K562 (cell line): ENCODE results near the gene EMP2. TPM values are rescaled to one million over a fixed set of nuclear protein-coding genes. Genes with fewer than 3 reads are reported as not detected.

Experiments used
- ARID1B ChIP-seq: fragments of 450-650 bp; IDR thresholded peaks from 2 replicates; pipeline ENCODE4 v1.6.1; 2016; ENCODE audit warnings: antibody characterized with exemption, mild to moderate bottlenecking, inconsistent platforms
- CC2D1A ChIP-seq: fragments of 450-650 bp; IDR thresholded peaks from 2 replicates; pipeline ENCODE4 v1.6.1; 2017; ENCODE audit warnings: mild to moderate bottlenecking
- CHAMP1 ChIP-seq: fragments of 450-650 bp; IDR thresholded peaks from 2 replicates; pipeline ENCODE4 v1.6.1; 2016; ENCODE audit warnings: mild to moderate bottlenecking
- CREM ChIP-seq: IDR thresholded peaks from 2 replicates; pipeline ENCODE4 v1.6.1; 2014; ENCODE audit warnings: antibody characterized with exemption, low read depth
- ELF4 ChIP-seq: fragments of 450-650 bp; formaldehyde crosslinking; IDR thresholded peaks from 2 replicates; pipeline ENCODE4 v1.4.0; 2022; ENCODE audit warnings: missing genetic modification characterization
- ETV5 ChIP-seq: sonication (generic); formaldehyde crosslinking; IDR thresholded peaks from 2 replicates; pipeline ENCODE4 v1.4.0; 2020; ENCODE audit warnings: low read depth, mild to moderate bottlenecking, missing genetic modification reagents
- IRF2 ChIP-seq: sonication (generic); formaldehyde crosslinking; IDR thresholded peaks from 2 replicates; pipeline ENCODE4 v1.8.1; 2022; ENCODE audit warnings: mild to moderate bottlenecking, missing genetic modification reagents
- NFE2 ChIP-seq: IDR thresholded peaks from 2 replicates; pipeline ENCODE4 v1.6.1; 2014; ENCODE audit warnings: antibody characterized with exemption, low read depth
- PRDM10 ChIP-seq: fragments of 450-650 bp; IDR thresholded peaks from 2 replicates; pipeline ENCODE4 v1.6.1; 2018; ENCODE audit not compliant: partially characterized antibody
- SREBF1 ChIP-seq: fragments of 150-350 bp; IDR thresholded peaks from 2 replicates; pipeline ENCODE4 v1.6.1; 2014; ENCODE audit warnings: antibody characterized with exemption, low read depth, low read length, borderline replicate concordance
- TRIM28 ChIP-seq: fragments of 450-650 bp; IDR thresholded peaks from 2 replicates; pipeline ENCODE4 v1.6.1; 2017
- ZNF133 ChIP-seq: fragments of 250-450 bp; sonication (Bioruptor Pico); IDR thresholded peaks from 2 replicates; pipeline ENCODE4 v1.4.0; 2020; ENCODE audit warnings: mild to moderate bottlenecking
- ZNF639 ChIP-seq, 2 experiments: fragments of 200-800 bp in 1 of 2; sonication (Bioruptor generic) in 1 of 2; sonication (generic) in 1 of 2; formaldehyde crosslinking in 1 of 2; IDR thresholded peaks in 1 of 2; conservative IDR thresholded peaks in 1 of 2; 2 replicates each; pipeline versions ENCODE4 v1.5.0 to v1.6.1; 2016 to 2020; ENCODE audit warnings: missing compliant biosample characterization in 1 of 2, missing genetic modification characterization in 1 of 2, missing genetic modification reagents in 1 of 2
- polyA plus RNA-seq, 8 experiments: library from polyadenylated mRNA; depleted of rRNA in 4 of 8; stranded (reverse) in 5 of 8; unstranded in 3 of 8; fragments of >200 nt; fragmentation: Nextera tagmentation in 2 of 8; fragmentation: Illumina TruSeq in 1 of 8; extraction: Ambion mirVana in 2 of 8; extraction: Trizol in 1 of 8; gene quantifications; 2 replicates each; pipeline versions ENCODE4 v1.2.1 to v1.2.3, GENCODE V29; 2011 to 2014; ENCODE audit warnings: inconsistent platforms in 1 of 8, missing spikeins in 1 of 8
- total RNA-seq, 7 experiments: library from RNA; depleted of rRNA in 6 of 7; stranded (reverse); fragments of >200 nt in 6 of 7; fragmentation: Illumina TruSeq in 2 of 7; extraction: Trizol in 2 of 7; gene quantifications; 2 replicates each; pipeline versions ENCODE4 v1.2.1 to v1.2.3, GENCODE V29; 2011 to 2021; ENCODE audit warnings: low replicate concordance in 1 of 7
- TF ChIP-seq, protein P1 (sequence below): sonication (generic); formaldehyde crosslinking; IDR thresholded peaks from 2 replicates; pipeline ENCODE4 v1.4.0; 2020; ENCODE audit warnings: mild to moderate bottlenecking, missing genetic modification reagents
- TF ChIP-seq, protein P2 (sequence below): fragments of 450-650 bp; formaldehyde crosslinking; conservative IDR thresholded peaks from 2 replicates; pipeline ENCODE4 v1.4.0; 2022; ENCODE audit warnings: mild to moderate bottlenecking, missing genetic modification characterization

The EMP2 gene
- total and polyA plus RNA-seq, 9 of the 15 experiments (the other 6 are each of a cell fraction or from before 2014, with no cell fraction given): 0.73 to 6.2 (median 3.1) TPM

GRCh38 chr16:10497132-10498101 lies 83.0 kb downstream of the EMP2 start (continued):
- TF ChIP-seq CHAMP1 (peak; percentile 98), IRF2 (CRISPR knock-in tag) (no peak), CREM (peak; percentile 82), ARID1B (peak; percentile 98), TRIM28 (0 out of 2 replicates have a peak, but pooled peaks have one; percentile 23), ZNF639 (CRISPR knock-in tag; conservative IDR thresholded peaks at IDR 0.05 in 1 of 2, IDR thresholded peaks at IDR 0.05 in 1 of 2) (peak in 1 of 2 experiments; percentile 49; a peak in 1 of 4 replicates), PRDM10 (no peak), NFE2 (peak; percentile 87), SREBF1 (no peak), ELF4 (peak; percentile 72; the same call in 1 of the 2 replicates), CC2D1A (peak; percentile 98; the same call in 1 of the 2 replicates), ZNF133 (CRISPR knock-in tag) (no peak), ETV5 (CRISPR knock-in tag) (peak; percentile 37; the same call in 1 of the 2 replicates)
- TF ChIP-seq, protein P1, sequence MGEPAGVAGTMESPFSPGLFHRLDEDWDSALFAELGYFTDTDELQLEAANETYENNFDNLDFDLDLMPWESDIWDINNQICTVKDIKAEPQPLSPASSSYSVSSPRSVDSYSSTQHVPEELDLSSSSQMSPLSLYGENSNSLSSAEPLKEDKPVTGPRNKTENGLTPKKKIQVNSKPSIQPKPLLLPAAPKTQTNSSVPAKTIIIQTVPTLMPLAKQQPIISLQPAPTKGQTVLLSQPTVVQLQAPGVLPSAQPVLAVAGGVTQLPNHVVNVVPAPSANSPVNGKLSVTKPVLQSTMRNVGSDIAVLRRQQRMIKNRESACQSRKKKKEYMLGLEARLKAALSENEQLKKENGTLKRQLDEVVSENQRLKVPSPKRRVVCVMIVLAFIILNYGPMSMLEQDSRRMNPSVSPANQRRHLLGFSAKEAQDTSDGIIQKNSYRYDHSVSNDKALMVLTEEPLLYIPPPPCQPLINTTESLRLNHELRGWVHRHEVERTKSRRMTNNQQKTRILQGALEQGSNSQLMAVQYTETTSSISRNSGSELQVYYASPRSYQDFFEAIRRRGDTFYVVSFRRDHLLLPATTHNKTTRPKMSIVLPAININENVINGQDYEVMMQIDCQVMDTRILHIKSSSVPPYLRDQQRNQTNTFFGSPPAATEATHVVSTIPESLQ (CRISPR knock-in tag): no peak
- TF ChIP-seq, protein P2, sequence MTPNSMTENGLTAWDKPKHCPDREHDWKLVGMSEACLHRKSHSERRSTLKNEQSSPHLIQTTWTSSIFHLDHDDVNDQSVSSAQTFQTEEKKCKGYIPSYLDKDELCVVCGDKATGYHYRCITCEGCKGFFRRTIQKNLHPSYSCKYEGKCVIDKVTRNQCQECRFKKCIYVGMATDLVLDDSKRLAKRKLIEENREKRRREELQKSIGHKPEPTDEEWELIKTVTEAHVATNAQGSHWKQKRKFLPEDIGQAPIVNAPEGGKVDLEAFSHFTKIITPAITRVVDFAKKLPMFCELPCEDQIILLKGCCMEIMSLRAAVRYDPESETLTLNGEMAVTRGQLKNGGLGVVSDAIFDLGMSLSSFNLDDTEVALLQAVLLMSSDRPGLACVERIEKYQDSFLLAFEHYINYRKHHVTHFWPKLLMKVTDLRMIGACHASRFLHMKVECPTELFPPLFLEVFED (CRISPR knock-in tag): 0 out of 2 replicates have a peak, but pooled peaks have one; percentile 54
